Measurements from ENCODE around the gene POC1B. TPM values are rescaled to one million over a fixed set of nuclear protein-coding genes. Genes with fewer than 3 reads are reported as not detected.

POC1B gene
- total RNA-seq, 1 donor from 2014 or later, result 14.9 TPM

DNA sequence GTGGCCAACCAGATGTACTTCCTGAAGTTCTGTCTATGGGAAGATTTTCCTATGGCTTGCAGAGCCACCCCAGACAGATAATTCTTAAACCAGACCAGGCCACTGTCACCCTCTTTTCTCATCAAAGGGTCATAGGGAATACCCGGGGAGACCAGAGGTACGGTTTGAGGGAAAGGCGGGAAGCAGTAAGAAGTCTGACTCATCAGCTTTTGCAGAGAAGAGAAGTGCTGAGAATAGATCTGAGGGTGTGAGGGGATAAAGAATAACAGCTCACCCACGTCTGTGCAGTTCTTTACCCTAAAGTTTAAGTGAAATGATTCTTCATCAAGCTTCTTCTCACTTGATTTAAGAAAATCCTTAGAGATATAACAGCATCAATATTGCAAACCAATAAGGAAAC is 21.3 kb upstream of the POC1B start:
- TF ChIP-seq CTCF (conservative IDR thresholded peaks at IDR 0.05; ENCODE audit: low read depth, low read length), result no peak

GRCh38 chr12:89546151-89546550 is 20.3 kb upstream of the POC1B start:
- TF ChIP-seq CTCF (conservative IDR thresholded peaks at IDR 0.05; ENCODE audit: low read depth, low read length), result no peak
- no peak overlapping the region for H3K4me3 ChIP-seq (ENCODE audit: low read depth, low read length)
- no peak for DNase-seq (ENCODE audit: low read depth)

More for the DNA sequence above, 21.3 kb upstream of the POC1B start:
- H3K4me3 ChIP-seq (ENCODE audit: low read depth, low read length), result no peak overlapping the region
- no peak for DNase-seq (ENCODE audit: low read depth)

- no peak overlapping the region for H3K4me3 ChIP-seq (ENCODE audit: low read depth, low read length)
- no peak for TF ChIP-seq CTCF (conservative IDR thresholded peaks at IDR 0.05; ENCODE audit: low read depth, low read length)
- peak; percentile 64 for DNase-seq (ENCODE audit: low read depth)
Measured at GRCh38 chr12:89544681-89545184, 18.9 kb upstream of the POC1B start.

GRCh38 chr12:89544022-89544421 is 18.2 kb upstream of the POC1B start:
- no peak for DNase-seq (ENCODE audit: low read depth)
- no peak overlapping the region for H3K4me3 ChIP-seq (ENCODE audit: low read depth, low read length)
- no peak for TF ChIP-seq CTCF (conservative IDR thresholded peaks at IDR 0.05; ENCODE audit: low read depth, low read length)

- peak; percentile 41 for DNase-seq (ENCODE audit: low read depth)
- peak; percentile 96 for TF ChIP-seq CTCF (conservative IDR thresholded peaks at IDR 0.05; ENCODE audit: low read depth, low read length)
- H3K4me3 ChIP-seq (ENCODE audit: low read depth, low read length), result no peak overlapping the region
Measured at GRCh38 chr12:89542912-89543592, 17.2 kb upstream of the POC1B start.

DNA sequence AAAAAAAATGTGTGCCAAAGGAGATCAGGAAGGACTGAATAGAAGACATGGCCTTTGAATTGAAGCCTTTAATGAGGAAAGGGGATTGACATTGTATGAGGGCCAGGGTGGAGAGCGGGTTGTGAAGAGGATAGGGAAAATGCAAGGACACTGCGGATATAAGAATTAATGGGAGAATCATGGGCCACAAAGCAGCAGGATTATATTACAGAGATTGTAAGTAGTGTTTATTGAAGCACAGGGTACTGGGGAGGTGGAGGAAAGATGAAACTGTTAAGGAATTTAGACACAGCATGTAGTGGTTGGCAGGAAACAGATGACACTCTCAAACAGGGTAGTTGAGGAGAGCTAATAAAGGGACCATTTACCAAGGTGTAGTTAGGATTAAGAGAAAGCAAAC is 16.4 kb upstream of the POC1B start:
- TF ChIP-seq CTCF (conservative IDR thresholded peaks at IDR 0.05; ENCODE audit: low read depth, low read length), result no peak
- DNase-seq (ENCODE audit: low read depth), result no peak
- no peak overlapping the region for H3K4me3 ChIP-seq (ENCODE audit: low read depth, low read length)

GRCh38 chr12:89540586-89540985 is 14.7 kb upstream of the POC1B start:
- no peak for DNase-seq (ENCODE audit: low read depth)
- TF ChIP-seq CTCF (conservative IDR thresholded peaks at IDR 0.05; ENCODE audit: low read depth, low read length), result no peak
- H3K4me3 ChIP-seq (ENCODE audit: low read depth, low read length), result no peak overlapping the region

Data from epithelial cell of proximal tubule (primary cell).